ENCODE data around the gene TMEM138.

- no peak for TF ChIP-seq EP300 (IDR thresholded peaks at IDR 0.05)
- TF ChIP-seq POLR2A (IDR thresholded peaks at IDR 0.05): no peak
- no peak for TF ChIP-seq CTCF (IDR thresholded peaks at IDR 0.05)
Measured at GRCh38 chr11:61418136-61418535, 56.0 kb downstream of the TMEM138 start.
